ENCODE data around the gene TALDO1.

- TF ChIP-seq CTCF (IDR thresholded peaks at IDR 0.05) = no peak
- no peak for TF ChIP-seq POLR2A (IDR thresholded peaks at IDR 0.05)
Observed at GRCh38 chr11:704781-705645, 42.3 kb upstream of the TALDO1 start.

All from testis (tissue), 2 donors.